Urinary bladder (tissue), 4 donors: Measurements from ENCODE around the gene NCOA3. TPM values are rescaled to one million over a fixed set of nuclear protein-coding genes. Genes with fewer than 3 reads are reported as not detected.
"Not testable (repeated sequence)": the region's sequence is repeated elsewhere in the genome, so short reads cannot be mapped to it uniquely, and the experiment has no call there.

ENCODE experiments used
- DNase-seq: peaks from one replicate; pipeline ENCODE4 v3.0.0-alpha.2; 2015; ENCODE audit errors: extremely low spot score
- H3K27ac ChIP-seq: one replicate; pipeline ENCODE4 v1.5.1; 2013; ENCODE audit warnings: low read depth, mild to moderate bottlenecking, moderate library complexity
- H3K36me3 ChIP-seq: one replicate; pipeline ENCODE4 v1.6.1; 2013; ENCODE audit warnings: mild to moderate bottlenecking, moderate library complexity; ENCODE audit not compliant: insufficient read depth
- H3K4me1 ChIP-seq: one replicate; pipeline ENCODE4 v1.6.1; 2013; ENCODE audit warnings: mild to moderate bottlenecking, moderate library complexity; ENCODE audit not compliant: insufficient read depth
- H3K4me3 ChIP-seq: one replicate; pipeline ENCODE4 v1.5.1; 2013; ENCODE audit warnings: low read depth, low read length
- WGBS: extraction: QIAGEN DNeasy Blood & Tissue Kit; methylation state at CpG from one replicate; pipeline ENCODE4 v1.1.7; 2013; 5-methylcytosine and 5-hydroxymethylcytosine counted together
- polyA plus RNA-seq: library from polyadenylated mRNA; stranded (reverse); fragments of 200-250 nt; gene quantifications from one replicate; pipeline ENCODE4 v1.2.3, GENCODE V29; 2013
- total RNA-seq: library from RNA; depleted of rRNA; stranded (reverse); fragments of >200 nt; gene quantifications from one replicate; pipeline ENCODE4 v1.2.3, GENCODE V29; 2014
- donor health status: healthy with polysubstance abuse.
- donor health status: healthy.

NCOA3 gene
- total and polyA plus RNA-seq, 2 donors = 13.7 to 54.5 TPM

- H3K27ac ChIP-seq, DNase-seq: not testable (repeated sequence)
- WGBS = 95% methylated on average over 9 of the region's 9 CpGs
Observed at GRCh38 chr20:47500082-47500481, 1.6 kb upstream of the NCOA3 start.

GRCh38 chr20:47500554-47500953 lies 1.1 kb upstream of the NCOA3 start:
- no peaks in the 10 kb centered on the region for H3K36me3 ChIP-seq
- no peaks in the 10 kb centered on the region for H3K4me1 ChIP-seq
- no peak overlapping the region for H3K27ac ChIP-seq
- 61% methylated on average over 4 of the region's 4 CpGs for whole genome bisulfite sequencing
- no peak for DNase-seq
- no peak overlapping the region for H3K4me3 ChIP-seq

More at GRCh38 chr20:47500082-47500481, 1.6 kb upstream of the NCOA3 start:
- not testable (repeated sequence) for H3K36me3 ChIP-seq, H3K4me3 ChIP-seq, H3K4me1 ChIP-seq

- 18% methylated on average over 5 of the region's 5 CpGs for WGBS
- no peaks in the 10 kb centered on the region for H3K4me1 ChIP-seq
- H3K4me3 ChIP-seq = peak overlapping the region; percentile 95
- DNase-seq = no peak
- no peaks in the 10 kb centered on the region for H3K36me3 ChIP-seq
- H3K27ac ChIP-seq = peak overlapping the region; percentile 91
Observed at GRCh38 chr20:47501116-47501481, 588 bp upstream of the NCOA3 start.

- H3K4me1 ChIP-seq = no peaks in the 10 kb centered on the region
- WGBS = under 1% methylated on average over 34 of the region's 34 CpGs
- DNase-seq = no peak
- H3K27ac ChIP-seq = peak overlapping the region; percentile 91
- peak overlapping the region; percentile 95 for H3K4me3 ChIP-seq
- H3K36me3 ChIP-seq = no peaks in the 10 kb centered on the region
Observed at GRCh38 chr20:47502271-47503239, 868 bp downstream of the NCOA3 start.

- 54% methylated on average over 2 of the region's 2 CpGs for WGBS
- H3K4me1 ChIP-seq = no peaks in the 10 kb centered on the region
- DNase-seq = no peak
- H3K4me3 ChIP-seq = no peak overlapping the region
- no peak overlapping the region for H3K27ac ChIP-seq
- no peaks in the 10 kb centered on the region for H3K36me3 ChIP-seq
Observed at GRCh38 chr20:47503685-47504084, 2.0 kb downstream of the NCOA3 start.

GRCh38 chr20:47506335-47506734 lies 4.6 kb downstream of the NCOA3 start:
- H3K27ac ChIP-seq = no peak overlapping the region
- no peak overlapping the region for H3K4me3 ChIP-seq
- 76% methylated on average over 2 of the region's 2 CpGs for WGBS
- no peaks in the 10 kb centered on the region for H3K4me1 ChIP-seq
- H3K36me3 ChIP-seq = no peaks in the 10 kb centered on the region
- DNase-seq = no peak

- Histone ChIP-seq H3K36me3 (no peaks in the 10 kb centered on the region), H3K4me1 (no peaks in the 10 kb centered on the region), H3K4me3 (no peak overlapping the region), H3K27ac (no peak overlapping the region)
- DNase-seq = no peak
- WGBS = 69% methylated on average over 2 of the region's 2 CpGs
Observed at GRCh38 chr20:47506850-47507249, 5.2 kb downstream of the NCOA3 start.

GRCh38 chr20:47507275-47507981 lies 5.7 kb downstream of the NCOA3 start:
- WGBS = 96% methylated on average over 9 of the region's 9 CpGs
- H3K4me1 ChIP-seq, H3K4me3 ChIP-seq, H3K27ac ChIP-seq, DNase-seq, H3K36me3 ChIP-seq: not testable (repeated sequence)

GRCh38 chr20:47508278-47508677 lies 6.6 kb downstream of the NCOA3 start:
- Histone ChIP-seq H3K36me3 (no peaks in the 10 kb centered on the region), H3K4me1 (no peaks in the 10 kb centered on the region), H3K27ac (no peak overlapping the region), H3K4me3 (no peak overlapping the region)
- DNase-seq = no peak

GRCh38 chr20:47509104-47509661 lies 7.5 kb downstream of the NCOA3 start:
- Histone ChIP-seq H3K4me3 (no peak overlapping the region), H3K27ac (no peak overlapping the region), H3K4me1 (no peaks in the 10 kb centered on the region), H3K36me3 (no peaks in the 10 kb centered on the region)
- no peak for DNase-seq
- WGBS = 90% methylated on average over 6 of the region's 6 CpGs

- H3K36me3 ChIP-seq = no peaks in the 10 kb centered on the region
- DNase-seq = no peak
- WGBS = 96% methylated on average over 1 of the region's 1 CpG
Observed at GRCh38 chr20:47509685-47510084, 8.0 kb downstream of the NCOA3 start.

GRCh38 chr20:47515843-47516242 lies 14.2 kb downstream of the NCOA3 start:
- 89% methylated on average over 1 of the region's 1 CpG for WGBS
- no peak overlapping the region for H3K4me3 ChIP-seq
- H3K27ac ChIP-seq = no peak overlapping the region
- DNase-seq = no peak
- H3K4me1 ChIP-seq = no peaks in the 10 kb centered on the region
- no peaks in the 10 kb centered on the region for H3K36me3 ChIP-seq

More at GRCh38 chr20:47509685-47510084, 8.0 kb downstream of the NCOA3 start:
- no peaks in the 10 kb centered on the region for H3K4me1 ChIP-seq
- H3K4me3 ChIP-seq = no peak overlapping the region
- no peak overlapping the region for H3K27ac ChIP-seq

- H3K4me3 ChIP-seq = no peak overlapping the region
- no peak overlapping the region for H3K27ac ChIP-seq
- WGBS = 98% methylated on average over 19 of the region's 19 CpGs
- DNase-seq = no peak
- H3K36me3 ChIP-seq = no peaks in the 10 kb centered on the region
- H3K4me1 ChIP-seq = no peaks in the 10 kb centered on the region
Observed at GRCh38 chr20:47521059-47521808, 19.5 kb downstream of the NCOA3 start.
